GM19467 (cell line): ENCODE measurements around the gene MMAB.

Experiments used
- ATAC-seq: cut with Tn5 transposase; IDR thresholded peaks from one replicate; pipeline ENCODE4 v1.9.1; 2021; ENCODE audit warnings: mild to moderate bottlenecking, moderate library complexity; ENCODE audit not compliant: unreplicated experiment

MMAB gene

DNA sequence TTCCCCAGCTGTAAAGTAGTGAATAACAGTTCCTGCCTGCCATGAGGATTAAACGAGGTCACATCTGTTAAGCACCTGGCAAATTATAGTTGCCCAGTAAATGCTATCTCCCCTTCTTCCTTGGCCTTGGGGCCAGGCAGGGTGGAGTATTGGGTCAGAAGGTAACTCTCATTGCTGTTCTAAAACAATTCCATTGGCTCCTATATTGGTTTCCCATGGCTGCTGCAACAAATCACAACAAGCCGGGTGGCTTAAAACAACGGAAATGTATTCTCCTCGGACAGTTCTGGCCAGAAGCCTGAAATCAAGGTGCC, 31.9 kb downstream of the MMAB start:
- ATAC-seq: no peak

DNA sequence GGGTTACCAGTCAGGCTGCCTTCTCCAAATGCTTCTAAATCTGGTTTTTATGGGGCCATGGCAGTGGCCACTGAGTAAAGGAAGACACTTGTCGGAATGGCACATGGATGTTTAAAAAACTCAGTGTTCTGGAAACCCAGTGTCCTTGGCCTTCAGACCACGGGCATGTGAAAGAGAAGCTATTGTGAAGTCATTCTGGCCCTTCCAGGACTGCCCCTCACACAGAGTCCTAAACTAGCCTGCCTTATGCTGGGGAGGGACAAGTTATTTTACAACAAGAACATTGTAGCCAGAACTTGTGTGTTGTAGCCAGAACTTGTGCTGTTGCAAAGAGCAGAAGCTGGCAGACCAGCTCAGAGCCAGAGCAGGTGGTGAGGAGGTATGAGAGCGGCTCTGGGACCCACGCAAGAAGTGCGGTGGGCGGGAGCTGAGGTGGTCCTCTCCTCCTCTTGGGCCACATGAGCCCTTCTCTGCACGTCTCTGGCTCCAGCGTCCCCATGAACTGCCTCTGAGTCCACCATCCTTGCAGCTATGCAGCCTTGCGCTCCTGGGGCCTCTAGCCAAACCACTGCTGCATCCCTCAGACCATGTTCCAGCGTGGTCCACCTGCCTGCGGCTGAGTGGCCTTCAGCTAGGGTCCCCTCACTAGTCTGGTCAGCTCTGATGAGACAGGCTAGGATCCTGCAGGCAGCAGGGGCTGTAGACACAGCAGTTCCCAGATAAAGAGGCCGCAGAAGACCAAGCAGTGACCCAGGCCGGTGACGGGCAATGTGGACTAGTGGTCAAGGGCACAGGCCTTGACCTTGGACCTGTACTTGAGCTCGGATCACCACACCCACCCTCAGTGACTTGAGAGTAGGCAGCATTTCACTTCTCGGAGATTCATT, 32.5 kb downstream of the MMAB start:
- ATAC-seq: no peak

DNA sequence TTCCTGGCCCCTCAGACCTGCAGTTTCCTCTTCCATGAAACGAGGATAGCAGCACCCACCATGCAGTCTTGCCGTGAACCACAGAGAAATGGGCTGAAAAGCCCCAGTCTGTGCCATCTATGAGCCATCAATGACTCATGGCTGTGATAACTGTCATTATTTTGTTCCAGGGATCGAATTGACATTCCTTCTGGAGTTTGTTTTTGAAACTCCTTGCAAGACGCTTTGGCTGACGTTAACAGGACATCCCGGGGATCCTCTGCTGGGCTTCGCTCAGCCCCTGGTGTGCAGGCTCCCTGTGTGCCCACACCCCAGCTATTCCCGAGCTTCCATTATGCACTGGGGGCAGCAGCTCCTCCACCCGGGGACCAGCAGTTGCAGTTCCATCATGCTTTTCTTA, 33.8 kb downstream of the MMAB start:
- ATAC-seq: no peak

DNA sequence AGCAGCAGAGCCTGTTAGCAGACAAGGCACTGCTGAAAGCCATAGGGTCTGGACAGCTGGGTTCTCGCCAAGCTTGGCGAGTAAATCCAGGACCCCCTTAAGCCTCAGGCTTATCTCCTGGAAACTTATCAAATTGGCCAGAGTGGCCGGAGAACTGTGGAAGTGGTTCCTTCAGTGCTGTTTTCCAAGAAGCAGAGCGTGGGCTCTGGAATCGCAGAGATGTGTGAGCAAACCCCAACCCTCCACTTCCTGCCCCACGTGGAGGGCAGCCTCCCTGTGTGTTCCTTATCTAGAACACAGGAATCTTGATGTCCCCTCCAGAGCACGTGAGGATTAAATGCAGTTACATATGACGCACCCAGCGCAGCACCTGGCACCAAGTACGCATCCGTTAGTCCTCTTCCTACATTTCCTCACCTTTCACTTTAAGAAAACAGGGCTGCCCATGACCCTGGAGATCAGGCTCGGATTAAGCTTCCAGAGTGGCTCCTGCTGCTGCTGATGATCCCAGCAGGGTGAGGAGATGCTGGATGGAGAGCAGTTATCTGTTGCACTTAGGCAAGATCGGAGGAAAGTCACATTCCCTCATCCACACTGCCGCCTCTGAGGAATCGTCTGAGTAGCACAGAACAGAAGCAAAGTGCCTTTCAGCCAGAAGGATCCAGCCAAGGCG, 35.0 kb downstream of the MMAB start:
- ATAC-seq: no peak

DNA sequence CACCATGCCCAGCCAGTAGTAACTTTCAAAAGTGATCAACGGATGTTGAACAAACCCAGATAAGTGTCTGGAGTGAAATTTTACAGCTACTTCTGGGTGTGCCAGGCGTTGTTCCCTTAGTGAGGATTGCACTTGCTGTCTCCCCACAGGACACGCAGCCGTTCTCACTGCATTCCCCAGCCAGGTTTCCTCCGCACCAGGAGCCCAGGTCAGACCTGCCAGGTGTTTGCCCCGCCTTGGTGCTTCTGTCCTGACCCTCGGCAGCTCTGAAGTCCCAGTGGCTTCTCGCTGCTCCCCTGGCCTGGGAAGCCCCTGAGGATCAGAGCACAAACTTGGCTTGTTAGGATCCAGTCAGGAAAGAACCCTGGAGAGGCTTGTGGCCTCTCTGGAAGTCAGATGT, 36.2 kb downstream of the MMAB start:
- no peak for ATAC-seq

DNA sequence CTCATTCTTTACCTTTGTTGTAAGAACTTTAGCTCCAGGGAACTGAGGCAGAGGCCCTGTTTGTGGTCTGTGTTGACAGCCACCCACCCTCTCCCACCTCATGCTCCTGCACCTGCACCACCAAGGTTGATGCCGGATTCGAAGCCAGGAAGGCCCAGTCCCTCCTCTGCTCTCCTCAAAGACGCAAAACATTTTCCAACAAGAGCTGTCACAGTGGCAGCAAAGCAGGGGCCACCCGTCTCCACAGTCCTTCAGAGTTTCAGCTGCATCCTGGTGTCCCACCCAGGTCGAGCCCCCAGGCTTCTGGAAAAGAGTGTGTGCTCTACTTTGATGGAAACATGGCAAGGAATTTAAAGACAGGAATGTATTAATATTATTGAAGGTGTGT, 37.4 kb downstream of the MMAB start:
- ATAC-seq: no peak

DNA sequence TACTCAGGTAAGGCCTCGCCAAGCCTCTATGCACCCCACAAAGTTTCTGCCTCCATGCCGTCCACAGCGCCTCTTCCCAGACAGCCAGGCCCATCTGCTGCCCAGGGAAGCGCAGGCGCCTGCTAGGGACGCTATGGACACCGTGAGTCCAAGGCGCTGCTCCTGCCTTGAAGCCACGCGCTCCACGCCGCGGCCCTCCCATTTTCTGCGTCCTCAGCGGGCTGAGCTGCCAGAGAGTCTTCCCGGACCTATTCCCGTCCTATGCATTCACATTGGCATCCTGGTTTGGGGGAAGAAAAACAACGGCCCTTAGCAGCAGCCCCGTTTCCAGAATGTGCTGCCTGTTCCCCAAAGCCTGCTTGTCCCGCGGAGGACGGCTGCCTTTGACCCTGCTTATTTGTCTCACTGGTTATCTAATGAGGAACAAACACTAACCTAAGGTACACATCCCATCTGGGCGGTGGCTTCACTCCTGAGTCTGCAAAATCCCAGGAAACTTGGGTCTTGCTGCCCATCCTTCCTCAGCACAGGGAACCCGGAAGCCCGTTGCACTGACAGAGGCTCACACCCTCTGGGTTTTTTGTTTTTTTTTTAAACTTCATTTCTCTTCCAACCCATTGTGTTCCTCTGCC, 38.0 kb downstream of the MMAB start:
- ATAC-seq: no peak

DNA sequence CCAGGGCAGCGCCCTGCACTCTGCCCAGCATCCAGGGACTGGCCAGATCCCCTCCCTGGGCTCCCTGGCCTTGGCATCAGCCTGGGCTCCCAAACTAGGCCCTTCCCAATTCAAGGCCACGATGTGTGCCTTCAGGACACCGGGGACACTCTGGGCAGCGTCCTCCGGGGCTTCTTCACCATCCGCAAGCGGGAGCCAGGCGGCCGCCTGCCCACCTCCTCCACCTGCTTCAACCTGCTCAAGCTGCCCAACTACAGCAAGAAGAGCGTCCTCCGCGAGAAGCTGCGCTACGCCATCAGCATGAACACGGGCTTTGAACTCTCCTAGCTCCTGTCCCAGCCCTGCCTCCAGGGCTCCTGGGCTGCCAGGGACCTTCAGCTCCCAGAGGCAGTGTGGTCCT, 38.8 kb downstream of the MMAB start:
- no peak for ATAC-seq

DNA sequence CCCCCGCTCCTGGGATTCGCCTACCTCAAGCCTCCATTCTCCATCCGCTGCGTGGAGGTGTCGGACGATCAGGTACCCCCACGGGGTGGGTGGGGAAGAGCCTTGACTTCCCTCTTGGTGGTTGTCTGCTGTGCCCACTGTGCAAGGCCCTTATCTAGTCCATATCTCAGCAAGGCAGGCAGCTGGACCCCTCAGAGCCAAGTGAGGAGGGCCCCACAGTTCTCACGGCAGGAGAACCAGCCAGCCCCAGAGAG, 39.9 kb downstream of the MMAB start:
- ATAC-seq: no peak

DNA sequence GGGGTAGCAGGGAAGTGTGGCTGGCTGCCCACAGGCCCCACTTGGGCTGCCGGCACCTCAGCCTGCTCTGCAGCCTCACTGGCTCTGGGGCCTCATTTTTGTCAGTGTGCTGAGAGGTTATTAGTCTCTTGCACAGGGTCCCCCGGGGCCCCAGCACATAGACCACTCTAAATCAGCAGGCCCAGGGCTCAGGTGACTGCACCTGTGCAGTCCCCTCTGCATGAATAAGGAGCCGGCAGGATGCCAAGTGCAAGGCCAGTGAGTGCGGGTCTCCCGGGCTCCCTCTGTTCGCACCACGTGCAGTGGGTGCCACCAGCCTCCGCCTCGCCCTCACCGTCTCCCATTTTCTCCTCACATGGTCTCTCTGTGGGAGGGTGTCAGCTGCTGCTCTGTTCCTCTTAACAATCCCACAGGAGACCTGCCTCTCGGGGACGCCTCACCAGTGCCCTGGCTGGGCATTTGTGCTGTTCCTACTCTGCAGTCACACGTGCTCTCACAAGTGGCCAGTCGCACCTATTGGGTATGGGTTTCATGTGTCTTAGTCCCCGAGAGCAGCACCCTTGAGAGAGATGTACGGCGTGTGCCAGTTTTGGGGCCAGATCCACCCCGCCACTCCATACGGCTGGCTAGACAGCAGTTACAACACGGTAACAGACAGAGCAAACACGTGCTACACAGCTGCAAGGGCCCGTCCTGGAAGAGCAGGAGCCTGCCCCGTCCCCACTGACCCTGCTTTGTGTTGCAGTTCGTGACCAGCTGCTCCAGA, 40.4 kb downstream of the MMAB start:
- no peak for ATAC-seq

DNA sequence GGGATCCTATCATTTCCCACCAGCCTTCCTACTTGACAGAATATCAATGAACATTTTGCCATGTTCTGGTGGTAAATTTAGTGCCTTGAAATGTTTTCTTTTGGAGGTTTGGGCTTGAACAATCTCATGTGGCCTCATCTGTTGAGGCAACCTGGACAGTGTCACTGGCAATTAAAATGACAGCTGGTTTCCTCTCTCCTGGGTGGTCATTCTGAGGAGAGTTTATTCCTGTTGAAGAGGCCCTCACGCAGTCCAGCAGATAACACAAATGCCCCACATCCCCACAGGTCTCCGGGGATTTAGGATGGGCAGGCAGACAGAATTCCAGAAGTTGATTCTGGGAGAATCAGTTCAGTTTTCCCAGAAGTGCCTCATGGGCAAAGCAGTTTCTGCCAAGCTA, 41.9 kb downstream of the MMAB start:
- ATAC-seq: no peak

DNA sequence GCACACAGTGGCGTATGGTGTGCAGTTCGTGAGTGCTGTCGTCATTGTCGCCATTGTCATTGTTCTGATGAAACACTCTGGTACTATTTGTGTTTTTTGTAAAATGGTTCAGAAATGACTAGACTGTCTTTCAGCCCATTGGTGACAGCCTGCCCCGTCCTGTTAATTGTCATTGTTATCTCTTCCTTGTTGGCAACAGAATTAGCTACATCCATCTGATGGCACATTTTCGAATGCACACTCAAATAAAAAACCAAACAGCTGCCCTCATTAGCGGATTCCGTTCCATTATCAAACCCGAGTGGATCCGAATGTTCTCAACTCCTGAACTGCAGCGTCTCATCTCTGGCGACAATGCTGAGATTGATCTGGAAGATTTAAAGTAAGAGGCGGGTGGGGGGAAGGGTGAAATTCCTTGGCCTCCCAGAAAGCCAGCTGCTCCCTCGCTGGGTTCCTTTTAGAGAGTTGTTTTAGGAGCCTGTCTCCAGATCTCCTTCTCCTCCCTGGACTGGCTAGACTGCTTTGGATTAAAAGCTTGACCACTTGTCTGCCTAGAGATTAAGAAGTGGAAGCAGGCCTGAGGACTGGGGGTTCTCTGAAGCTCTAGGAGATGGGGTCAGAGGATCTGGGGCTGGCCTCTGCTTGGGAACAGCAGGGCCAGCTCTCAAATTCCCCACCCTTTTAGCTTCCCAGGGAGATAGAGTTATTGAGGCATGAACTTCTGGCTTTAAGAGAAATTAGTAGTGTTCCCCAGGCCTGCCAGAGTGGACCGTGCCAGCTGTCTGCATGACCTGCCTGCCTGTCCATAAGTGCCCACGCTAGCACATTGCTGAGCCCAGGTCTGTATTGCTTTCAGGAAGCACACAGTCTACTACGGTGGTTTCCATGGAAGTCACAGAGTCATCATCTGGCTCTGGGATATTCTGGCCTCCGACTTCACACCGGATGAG, 43.3 kb downstream of the MMAB start:
- ATAC-seq: no peak

DNA sequence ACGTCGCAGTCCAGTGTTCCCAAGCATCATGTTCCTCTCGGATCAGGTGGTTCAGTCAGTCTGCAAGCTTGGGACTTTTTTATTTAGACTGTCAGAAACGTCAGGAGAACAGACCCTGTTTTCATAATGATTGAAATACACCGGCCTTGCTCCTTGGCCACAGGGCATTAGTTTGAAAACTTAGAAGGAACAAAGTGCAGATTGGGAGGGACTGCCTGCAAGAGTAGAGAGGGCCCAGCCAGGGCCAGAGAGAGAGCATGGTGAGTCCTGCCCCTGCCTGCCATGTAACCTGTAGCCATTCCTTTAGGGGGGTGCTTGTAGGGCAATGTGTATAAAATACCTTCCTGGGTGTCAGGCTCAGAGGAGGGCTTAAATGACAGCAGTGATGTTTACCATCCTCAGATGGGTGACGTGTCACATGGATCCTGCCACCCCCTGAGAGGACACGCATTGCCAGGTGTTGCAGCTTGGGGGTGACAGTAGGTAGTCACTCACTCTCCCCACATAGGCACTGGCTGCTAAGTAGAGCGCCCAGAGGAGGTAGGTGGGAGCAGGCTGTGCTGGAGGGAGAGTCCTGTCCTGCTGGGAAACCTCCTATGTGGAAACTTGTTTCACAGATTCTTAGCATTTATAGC, 45.7 kb downstream of the MMAB start:
- ATAC-seq: no peak

DNA sequence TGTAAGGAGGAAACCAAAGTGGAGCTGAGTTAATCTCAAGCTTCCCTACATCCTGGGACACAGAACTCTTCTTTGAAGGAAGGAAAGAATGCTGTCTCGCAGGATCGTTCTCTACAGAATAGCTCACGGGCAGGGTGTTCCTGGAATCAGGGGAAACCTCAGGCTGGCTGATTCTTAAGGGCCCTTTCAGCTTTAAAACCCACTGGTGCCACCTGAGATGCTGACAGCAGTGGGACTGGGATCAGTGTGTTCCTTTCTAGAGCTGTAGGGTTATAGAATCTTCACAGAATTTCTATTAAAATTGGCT, 48.1 kb downstream of the MMAB start:
- no peak for ATAC-seq

DNA sequence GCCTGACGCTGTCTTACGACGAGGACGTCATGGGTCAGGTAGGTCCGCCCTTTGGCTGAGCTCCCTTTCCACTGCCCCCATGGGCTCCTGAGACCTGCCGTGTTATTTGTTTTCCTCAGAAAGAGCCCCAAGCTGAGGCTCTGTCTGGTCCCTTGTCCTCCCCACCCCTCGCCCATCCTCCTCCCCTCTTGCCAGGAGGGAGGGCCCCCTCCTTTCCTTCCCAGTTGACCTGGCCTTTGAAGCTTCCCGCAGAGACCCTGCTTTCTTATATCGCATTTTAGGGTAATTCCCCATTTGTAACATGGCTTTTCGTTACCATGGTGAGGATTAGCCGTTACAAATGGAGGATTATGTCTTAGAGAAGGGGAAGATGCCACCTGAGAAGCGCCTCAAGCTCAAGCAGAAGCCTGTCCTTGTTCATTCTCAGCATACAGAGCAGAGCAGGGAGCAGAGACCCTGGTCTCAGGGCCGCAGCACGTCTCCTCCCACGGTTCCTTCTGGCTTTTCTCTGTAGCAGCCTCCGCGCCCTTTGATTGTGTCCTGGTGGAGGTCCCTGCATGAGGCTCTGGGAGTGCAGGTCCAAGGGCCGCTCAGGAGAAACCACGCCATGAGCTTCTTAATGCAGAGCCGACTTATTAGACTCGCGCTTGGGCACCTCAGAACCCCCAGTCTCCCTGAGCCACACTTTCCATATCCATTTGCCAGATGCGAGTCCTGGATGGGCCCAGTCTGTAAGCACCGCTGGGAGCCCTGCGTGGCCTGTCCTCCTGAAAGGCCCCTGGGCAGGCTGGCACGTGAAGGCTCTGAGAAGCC, 48.6 kb downstream of the MMAB start:
- no peak for ATAC-seq

DNA sequence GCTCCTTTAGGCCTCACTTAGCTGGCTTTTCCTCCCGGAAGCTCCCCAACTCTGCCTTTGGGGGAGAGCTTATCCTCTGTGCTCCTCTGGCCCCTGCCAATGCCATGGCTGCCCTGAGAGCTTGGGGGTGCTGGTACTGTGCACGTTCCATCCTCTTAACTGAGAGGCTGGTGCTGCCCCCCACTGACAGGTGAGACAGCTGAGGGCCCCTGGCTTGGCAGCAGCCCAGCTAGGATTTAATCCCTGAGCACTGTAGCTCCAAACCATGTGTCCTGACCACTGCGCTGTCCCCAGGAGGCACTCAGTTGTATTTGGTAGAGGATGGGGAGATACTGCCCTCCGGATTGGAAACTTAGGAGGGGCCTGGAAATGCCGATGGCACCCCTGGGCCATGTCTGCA, 49.8 kb downstream of the MMAB start:
- no peak for ATAC-seq

DNA sequence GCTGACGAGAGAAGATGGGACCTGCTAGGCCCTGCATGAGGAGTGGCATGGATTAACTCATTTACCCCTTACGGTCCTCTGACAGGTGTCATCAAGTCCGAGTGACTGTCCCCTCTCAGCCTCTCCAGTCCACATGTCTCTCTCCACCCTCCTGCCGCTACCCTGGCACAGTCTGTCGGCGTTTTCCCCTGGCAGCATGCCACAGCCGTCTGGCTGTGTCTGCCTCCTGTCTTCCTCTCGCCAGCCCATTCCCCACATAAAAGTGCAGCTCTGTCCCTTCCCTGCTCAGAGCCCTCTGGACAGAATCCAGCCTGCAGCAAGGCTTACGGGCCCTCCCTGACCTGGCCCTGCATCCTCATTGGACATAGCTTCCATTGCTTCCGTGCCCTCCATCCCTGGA, 50.2 kb downstream of the MMAB start:
- ATAC-seq: no peak

DNA sequence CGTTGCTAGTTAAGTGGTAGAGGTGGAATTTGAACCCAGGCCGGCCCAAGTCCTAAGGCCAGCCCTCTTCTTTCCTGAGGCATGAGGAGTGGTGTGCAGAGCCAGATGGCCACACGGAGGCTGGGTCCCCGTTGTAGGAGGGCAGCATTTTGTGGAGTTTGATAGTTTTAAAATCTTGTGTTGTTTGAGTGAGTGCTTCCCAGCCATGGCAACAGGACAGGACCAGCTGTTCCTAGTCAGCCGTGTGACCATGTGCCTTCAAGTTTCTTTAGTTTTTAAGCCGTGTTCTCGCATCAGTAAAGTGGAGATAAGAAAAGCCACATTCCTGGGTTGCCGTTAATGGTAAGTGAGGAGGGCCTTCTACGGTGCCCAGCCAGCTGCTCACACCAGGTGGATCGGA, 51.5 kb downstream of the MMAB start:
- no peak for ATAC-seq

DNA sequence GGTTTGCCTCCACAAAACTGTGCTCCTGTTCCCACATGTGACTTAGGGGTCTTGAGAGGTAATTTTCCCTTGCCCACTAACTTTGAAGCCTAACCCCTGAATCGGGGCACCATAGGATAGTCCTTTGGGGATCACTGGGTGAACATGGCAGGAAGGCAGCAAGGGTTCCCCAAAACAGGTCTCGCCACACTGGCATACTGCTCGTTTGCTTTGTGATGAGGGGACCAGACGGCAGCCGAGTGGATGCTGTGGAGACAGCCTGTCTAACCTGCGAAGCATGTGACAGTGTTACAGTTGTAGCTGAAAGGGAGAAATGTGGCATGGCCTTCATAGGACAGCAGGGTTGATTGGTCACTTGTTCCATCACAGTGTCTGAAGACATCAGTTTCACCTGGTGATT, 53.5 kb downstream of the MMAB start:
- ATAC-seq: no peak
